ENCODE results near the gene EEF2. TPM values are rescaled to one million over a fixed set of nuclear protein-coding genes. Genes with fewer than 3 reads are reported as not detected.

Gene EEF2
- total and polyA plus RNA-seq, 4 donors: 244 to 1,090 (median 818) TPM

DNA sequence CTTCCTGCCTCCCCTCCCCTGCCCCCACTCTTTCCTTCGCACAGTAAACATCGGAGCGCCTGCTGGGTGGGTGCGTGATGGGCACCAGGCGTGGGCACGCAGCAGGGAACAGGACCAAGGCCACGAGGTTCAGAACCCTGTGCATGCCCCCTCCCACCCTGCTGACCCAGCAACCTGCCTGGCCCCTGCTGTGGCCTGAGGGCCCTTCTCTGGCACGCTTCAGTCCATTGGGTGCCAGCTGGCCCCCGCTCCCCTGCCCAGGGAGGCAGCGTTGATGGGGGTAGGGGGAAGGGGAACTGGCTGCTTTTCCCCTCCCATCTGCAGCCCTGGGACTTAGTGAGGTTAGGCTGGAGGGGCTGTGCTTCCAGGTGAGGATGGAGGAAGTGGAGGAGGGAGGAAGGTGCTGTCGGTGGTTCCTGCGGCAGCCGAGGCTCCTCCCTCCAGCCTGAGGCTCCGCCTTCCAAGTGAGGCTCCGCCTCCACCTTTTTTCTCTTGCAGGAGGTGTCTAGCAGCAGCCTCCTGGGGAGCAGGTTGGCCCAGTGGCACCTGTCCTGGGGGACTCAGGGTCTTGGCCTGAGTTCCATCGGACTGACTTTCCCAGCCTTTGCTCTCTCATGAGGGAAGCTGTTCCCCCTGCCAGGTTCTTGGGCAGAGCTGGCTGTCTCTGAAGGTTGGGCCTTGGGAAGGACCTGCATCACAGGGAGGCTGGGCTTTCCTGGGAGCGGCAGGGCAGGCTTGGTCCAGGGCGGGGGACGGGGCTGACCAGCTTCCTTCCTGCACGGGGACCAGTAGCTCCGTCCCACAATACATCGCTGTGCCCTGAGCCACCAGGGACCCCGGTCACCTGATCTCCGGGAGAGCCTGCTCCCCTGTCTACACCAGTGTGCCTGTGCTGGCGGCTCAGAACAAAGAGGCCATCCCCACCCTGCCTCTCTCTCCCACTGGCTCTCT is 29.6 kb upstream of the EEF2 start:
- DNase-seq (ENCODE audit: low spot score): no peak
- no peak overlapping the region for H3K27ac ChIP-seq (ENCODE audit: low read depth in 1 of 2, low read length in 2 of 2)
- peaks cover 15 to 60% (median 37%) of the 10 kb centered on the region in 4 donors for H3K4me1 ChIP-seq (ENCODE audit: control insufficient read depth in 4 of 4, insufficient read depth in 4 of 4, low read length in 3 of 4)
- no peak overlapping the region for H3K9ac ChIP-seq (ENCODE audit: low read depth in 1 of 2, low read length in 2 of 2)
- no peaks in the 10 kb centered on the region for H3K27me3 ChIP-seq (ENCODE audit: control insufficient read depth in 4 of 4, insufficient read depth in 4 of 4, low read length in 3 of 4)
- H3K4me3 ChIP-seq (ENCODE audit: low read depth in 1 of 3, low read length in 3 of 3): no peak overlapping the region
- peaks cover 0 to 20% (median 12%) of the 10 kb centered on the region in 4 donors for H3K36me3 ChIP-seq (ENCODE audit: control insufficient read depth in 4 of 4, insufficient read depth in 3 of 4, low read depth in 1 of 4, low read length in 3 of 4)
- H3K9me3 ChIP-seq (ENCODE audit: control insufficient read depth in 4 of 4, low read length in 3 of 4): no peaks in the 10 kb centered on the region
- 82% methylated on average over 25 of the region's 25 CpGs for WGBS
- TF ChIP-seq FOXA2 (IDR thresholded peaks at IDR 0.05): no peak
- TF ChIP-seq HNF4G (IDR thresholded peaks at IDR 0.05): no peak
- TF ChIP-seq REST (IDR thresholded peaks at IDR 0.05): no peak
- TF ChIP-seq RXRA (IDR thresholded peaks at IDR 0.05): no peak
- TF ChIP-seq GABPA (IDR thresholded peaks at IDR 0.05 in 1 of 2, conservative IDR thresholded peaks at IDR 0.05 in 1 of 2): no peak
- no peak for TF ChIP-seq NR2F2 (IDR thresholded peaks at IDR 0.05)
- TF ChIP-seq, protein P1, sequence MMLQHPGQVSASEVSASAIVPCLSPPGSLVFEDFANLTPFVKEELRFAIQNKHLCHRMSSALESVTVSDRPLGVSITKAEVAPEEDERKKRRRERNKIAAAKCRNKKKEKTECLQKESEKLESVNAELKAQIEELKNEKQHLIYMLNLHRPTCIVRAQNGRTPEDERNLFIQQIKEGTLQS (IDR thresholded peaks at IDR 0.05): no peak
- no peak for TF ChIP-seq SP1 (IDR thresholded peaks at IDR 0.05)
- TF ChIP-seq, protein P2, sequence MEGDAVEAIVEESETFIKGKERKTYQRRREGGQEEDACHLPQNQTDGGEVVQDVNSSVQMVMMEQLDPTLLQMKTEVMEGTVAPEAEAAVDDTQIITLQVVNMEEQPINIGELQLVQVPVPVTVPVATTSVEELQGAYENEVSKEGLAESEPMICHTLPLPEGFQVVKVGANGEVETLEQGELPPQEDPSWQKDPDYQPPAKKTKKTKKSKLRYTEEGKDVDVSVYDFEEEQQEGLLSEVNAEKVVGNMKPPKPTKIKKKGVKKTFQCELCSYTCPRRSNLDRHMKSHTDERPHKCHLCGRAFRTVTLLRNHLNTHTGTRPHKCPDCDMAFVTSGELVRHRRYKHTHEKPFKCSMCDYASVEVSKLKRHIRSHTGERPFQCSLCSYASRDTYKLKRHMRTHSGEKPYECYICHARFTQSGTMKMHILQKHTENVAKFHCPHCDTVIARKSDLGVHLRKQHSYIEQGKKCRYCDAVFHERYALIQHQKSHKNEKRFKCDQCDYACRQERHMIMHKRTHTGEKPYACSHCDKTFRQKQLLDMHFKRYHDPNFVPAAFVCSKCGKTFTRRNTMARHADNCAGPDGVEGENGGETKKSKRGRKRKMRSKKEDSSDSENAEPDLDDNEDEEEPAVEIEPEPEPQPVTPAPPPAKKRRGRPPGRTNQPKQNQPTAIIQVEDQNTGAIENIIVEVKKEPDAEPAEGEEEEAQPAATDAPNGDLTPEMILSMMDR (IDR thresholded peaks at IDR 0.05; ENCODE audit: low read depth, low read length, missing input control): no peak
- TF ChIP-seq HNF4A (conservative IDR thresholded peaks at IDR 0.05): no peak
- TF ChIP-seq EGR1 (IDR thresholded peaks at IDR 0.05; ENCODE audit: low read depth in 2 of 2): no peak

DNA sequence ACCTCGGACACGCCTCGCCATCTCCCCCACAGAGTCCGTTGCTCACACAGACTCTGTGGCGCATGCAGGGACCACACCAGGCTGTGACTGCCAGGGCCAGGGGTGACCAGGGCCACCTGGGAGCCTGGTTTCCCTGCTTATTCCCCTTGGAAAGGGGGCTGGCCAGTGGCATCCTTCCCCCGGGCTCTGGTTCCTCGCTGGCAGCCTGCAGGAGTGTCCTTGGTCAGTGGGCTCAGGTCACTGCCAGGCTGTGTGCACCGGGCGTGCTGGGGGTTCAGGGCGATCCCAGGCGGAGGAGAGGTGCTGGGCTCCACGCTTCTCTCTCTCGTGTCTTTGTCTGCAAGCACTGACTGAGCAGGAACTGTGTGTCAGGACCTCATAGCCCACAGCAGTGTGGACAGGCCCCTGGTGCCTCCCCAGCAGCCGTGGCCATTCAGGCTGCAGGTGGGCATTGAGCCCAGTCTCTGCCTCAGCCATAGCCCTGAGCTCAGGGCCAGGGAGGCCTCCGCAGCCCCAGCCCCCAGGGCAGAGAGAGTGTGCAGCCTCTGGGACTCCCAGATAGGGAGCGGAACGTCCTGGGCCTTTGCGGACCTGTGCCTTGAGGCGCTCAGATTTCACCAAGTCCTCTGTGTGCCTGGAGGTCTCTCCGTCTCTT is 28.8 kb upstream of the EEF2 start:
- no peaks in the 10 kb centered on the region for H3K27me3 ChIP-seq (ENCODE audit: control insufficient read depth in 4 of 4, insufficient read depth in 4 of 4, low read length in 3 of 4)
- peaks cover 22 to 69% (median 42%) of the 10 kb centered on the region in 4 donors for H3K4me1 ChIP-seq (ENCODE audit: control insufficient read depth in 4 of 4, insufficient read depth in 4 of 4, low read length in 3 of 4)
- no peak overlapping the region for H3K9ac ChIP-seq (ENCODE audit: low read depth in 1 of 2, low read length in 2 of 2)
- 95% methylated on average over 20 of the region's 20 CpGs for WGBS
- H3K27ac ChIP-seq (ENCODE audit: low read depth in 1 of 2, low read length in 2 of 2): no peak overlapping the region
- no peak overlapping the region for H3K4me3 ChIP-seq (ENCODE audit: low read depth in 1 of 3, low read length in 3 of 3)
- TF ChIP-seq HNF4A (conservative IDR thresholded peaks at IDR 0.05): no peak
- no peak for TF ChIP-seq HNF4G (IDR thresholded peaks at IDR 0.05)
- TF ChIP-seq EGR1 (IDR thresholded peaks at IDR 0.05; ENCODE audit: low read depth in 2 of 2): no peak
- H3K9me3 ChIP-seq (ENCODE audit: control insufficient read depth in 4 of 4, low read length in 3 of 4): no peaks in the 10 kb centered on the region
- DNase-seq (ENCODE audit: low spot score): no peak
- H3K36me3 ChIP-seq (ENCODE audit: control insufficient read depth in 4 of 4, insufficient read depth in 3 of 4, low read depth in 1 of 4, low read length in 3 of 4): peaks cover 0 to 20% (median 12%) of the 10 kb centered on the region in 4 donors
